ENCODE results near the gene POTEJ.
"Not testable (repeated sequence)": the region's sequence is repeated elsewhere in the genome, so short reads cannot be mapped to it uniquely, and the experiment has no call there.

Gene POTEJ
- total RNA-seq: 0 to 0.88 (median 0) reads per million in 17 experiments

GRCh38 chr2:130611140-130611539 is at the start of gene POTEJ:
Gene POTEJ, plus strand, starts transcription at chr2:130611440. Its CDS starts 93 bp downstream, at chr2:130611533.
- not testable (repeated sequence) for DNase-seq

DNA sequence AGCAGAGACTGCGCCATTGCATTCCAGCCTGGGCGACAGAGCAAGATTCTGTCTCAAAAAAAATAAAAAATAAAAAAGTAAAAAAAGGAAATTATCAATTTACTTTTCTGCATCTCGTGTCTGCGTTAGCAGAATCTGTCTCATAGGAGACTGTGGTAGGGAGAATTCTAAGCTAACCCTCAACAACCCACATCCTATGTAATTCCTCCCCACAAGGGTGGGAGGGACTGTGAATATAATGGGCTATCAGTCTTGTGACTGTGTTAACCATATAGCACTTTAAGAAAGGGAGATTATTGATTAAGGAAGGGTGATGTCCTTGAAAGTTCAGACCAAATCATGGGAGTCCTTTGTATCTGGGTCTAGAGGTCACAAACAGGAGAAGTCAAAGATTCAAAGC is 45.1 kb upstream of the POTEJ start:
- not testable (repeated sequence) for DNase-seq

DNA sequence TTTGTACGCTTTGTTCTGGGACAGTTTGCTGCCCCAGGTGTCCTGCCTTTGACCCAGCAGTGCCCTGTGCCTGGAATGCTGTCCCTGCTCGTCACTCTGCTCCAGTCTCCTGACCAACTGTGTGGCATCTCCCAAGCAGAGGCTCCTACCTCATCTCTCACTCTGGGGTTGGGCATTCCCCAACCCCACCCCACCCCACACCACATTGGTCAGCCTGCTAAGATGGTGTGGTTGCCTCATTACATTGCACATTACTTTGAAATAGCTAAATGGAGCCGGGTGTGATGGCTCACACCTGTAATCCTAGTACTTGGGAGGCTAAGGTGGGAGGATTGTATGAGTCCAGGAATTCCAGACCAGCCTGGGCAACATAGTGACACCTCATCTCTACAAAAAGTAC is 39.3 kb upstream of the POTEJ start:
- DNase-seq: not testable (repeated sequence)

DNA sequence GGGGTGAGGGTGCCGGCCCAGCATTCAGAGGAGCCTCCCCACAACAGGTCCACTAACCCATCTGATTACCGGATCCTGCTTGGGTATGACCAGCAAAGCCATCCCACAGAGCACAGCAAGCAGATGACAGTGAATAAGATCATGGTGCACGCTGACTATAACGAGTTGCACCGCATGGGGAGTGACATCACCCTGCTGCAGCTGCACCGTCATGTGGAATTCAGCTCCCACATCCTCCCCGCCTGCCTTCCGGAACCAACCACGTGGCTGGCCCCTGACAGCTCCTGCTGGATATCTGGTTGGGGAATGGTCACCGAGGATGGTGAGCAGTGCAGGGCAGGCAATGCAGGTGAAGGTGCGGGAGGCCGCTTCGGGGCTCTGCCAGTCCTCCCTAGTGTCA is 37.0 kb upstream of the POTEJ start:
- not testable (repeated sequence) for DNase-seq

GRCh38 chr2:130576209-130576784 is 34.9 kb upstream of the POTEJ start:
- not testable (repeated sequence) for DNase-seq

GRCh38 chr2:130577559-130577958 is 33.7 kb upstream of the POTEJ start:
- DNase-seq: not testable (repeated sequence)

DNA sequence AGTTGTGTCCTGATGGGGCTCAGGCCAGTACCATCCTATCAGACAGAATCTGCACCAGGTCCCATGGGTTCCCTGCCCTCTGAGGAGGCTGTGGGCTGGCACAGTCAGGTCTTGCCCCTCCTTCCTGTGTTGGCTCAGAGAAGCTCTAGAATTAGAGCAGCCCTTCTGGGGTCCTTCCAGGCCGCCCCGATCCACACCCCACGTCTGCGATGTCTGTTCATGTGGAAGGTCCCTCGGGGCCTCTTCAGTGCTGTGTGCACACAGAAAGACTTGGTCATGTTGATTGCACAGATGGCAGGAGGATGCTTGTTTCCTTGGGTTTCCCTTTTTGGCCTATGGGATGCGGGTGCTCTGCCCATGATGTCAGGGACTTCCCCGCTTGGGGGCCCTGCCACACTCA is 32.1 kb upstream of the POTEJ start:
- not testable (repeated sequence) for DNase-seq

GRCh38 chr2:130581491-130581890 is 29.7 kb upstream of the POTEJ start:
- DNase-seq: not testable (repeated sequence)

DNA sequence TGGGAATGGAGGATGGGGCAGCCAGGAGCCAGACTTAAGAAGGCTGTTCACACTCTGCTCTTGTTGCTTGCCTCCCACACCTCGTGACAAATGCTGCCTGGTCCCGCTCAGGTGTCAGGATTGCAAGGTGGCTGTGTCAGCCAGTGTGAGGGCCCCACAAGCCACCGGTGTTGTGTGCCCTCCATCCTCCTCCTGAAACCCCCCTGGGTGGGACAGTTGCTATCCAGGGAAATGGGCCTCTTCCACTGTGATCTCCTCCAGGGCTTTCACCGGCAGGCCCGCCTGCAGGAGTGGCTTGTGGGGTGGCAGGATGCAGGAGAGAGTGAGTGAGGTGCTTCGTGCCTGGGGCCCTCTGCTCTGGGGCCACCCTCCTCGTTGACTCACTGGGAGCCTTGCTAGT is 28.3 kb upstream of the POTEJ start:
- DNase-seq: not testable (repeated sequence)

GRCh38 chr2:130583582-130583981 is 27.7 kb upstream of the POTEJ start:
- DNase-seq: not testable (repeated sequence)

- not testable (repeated sequence) for DNase-seq
Measured at GRCh38 chr2:130584726-130585125, 26.5 kb upstream of the POTEJ start.

DNA sequence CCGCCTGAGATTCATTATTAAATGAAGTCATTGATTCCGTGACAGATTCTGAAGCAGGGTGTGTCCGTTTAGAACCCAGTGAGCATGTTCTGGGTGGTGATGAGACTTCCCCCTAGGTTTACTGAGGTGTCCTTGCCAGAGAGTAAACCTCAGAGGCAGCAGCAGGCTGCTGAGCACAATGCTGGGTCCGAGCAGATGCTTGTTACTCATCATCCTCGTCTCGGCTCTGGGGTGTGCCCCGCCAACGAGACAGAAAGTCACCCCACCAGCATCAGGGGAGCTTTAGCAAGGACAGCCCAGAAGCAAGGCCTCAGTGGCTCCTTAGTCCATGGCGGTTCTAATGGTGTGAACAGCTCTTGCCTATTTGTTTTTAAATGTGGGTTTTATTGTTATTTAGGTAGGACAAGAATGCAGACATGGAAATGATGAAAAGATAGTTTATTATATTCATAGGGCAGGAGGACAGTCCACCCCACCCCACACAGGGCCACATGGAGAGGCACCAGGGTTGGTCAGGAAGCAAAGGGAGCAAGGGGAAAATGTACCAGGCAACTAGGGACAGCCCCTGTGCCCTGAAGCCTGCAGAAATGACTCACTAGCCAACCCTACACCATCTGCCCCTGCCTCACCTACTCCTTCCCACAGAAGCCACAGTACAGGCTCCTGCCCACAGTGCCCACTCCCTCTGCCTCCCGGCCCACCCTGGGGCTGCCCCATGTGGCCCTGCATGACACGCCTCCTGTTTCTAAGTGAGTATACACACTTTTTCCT is 22.4 kb upstream of the POTEJ start:
- DNase-seq: not testable (repeated sequence)

DNA sequence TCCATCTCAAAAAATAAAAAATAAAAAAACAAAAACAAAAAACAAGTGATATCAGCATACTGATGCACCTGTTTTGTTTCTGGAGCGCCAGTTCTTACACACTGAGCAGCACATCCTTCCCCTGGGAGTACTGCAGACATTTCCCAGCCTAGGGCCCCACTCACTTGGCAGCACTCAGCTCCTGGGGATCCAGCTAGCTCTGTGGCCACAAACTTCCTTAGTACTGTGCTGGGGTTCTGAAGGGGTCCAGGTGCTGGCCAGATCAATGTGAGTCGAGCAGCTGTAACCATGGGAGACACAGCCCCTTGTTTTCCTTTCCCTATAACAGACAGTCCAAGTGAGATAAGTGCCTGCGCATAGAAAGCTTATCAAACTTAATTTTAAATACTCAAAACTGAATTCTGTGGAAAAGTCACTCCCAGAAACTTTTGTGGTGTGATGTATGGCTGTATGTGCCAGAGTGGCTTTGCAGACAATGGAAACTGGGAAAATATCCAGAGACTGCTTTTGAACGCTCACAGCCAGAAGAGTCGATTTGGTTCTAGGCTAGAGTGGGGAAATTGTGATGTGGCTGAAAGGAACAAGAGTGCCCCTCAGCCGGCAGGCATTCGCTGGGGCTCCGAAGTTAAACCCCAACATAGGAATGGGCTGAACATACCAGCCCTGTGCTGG is 20.9 kb upstream of the POTEJ start:
- DNase-seq: not testable (repeated sequence)

DNA sequence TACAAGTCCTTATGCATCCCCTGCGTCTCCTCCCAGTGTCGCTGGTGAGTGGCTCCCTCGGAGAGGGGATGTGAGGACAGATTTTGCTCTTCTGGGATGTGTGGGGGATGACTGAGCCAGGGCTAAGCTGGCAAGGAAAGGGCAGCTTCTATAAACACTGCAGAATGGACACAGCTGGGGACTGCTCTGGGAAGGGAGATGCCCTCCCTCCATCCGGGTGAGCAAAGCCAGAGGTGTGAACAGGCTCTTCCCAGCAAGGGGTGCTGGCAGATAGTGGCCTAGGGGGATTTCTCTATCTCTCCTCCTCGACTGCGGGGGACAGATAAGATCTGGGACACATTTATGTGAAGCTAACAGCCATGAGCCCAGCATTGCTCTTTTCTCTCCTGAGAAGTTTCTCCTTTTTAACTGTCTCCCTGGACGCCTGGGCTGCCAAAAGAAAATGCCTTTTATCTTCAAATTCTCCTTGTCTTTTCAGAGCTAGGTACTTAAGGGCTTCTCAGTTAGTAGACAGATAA is 20.3 kb upstream of the POTEJ start:
- not testable (repeated sequence) for DNase-seq

DNA sequence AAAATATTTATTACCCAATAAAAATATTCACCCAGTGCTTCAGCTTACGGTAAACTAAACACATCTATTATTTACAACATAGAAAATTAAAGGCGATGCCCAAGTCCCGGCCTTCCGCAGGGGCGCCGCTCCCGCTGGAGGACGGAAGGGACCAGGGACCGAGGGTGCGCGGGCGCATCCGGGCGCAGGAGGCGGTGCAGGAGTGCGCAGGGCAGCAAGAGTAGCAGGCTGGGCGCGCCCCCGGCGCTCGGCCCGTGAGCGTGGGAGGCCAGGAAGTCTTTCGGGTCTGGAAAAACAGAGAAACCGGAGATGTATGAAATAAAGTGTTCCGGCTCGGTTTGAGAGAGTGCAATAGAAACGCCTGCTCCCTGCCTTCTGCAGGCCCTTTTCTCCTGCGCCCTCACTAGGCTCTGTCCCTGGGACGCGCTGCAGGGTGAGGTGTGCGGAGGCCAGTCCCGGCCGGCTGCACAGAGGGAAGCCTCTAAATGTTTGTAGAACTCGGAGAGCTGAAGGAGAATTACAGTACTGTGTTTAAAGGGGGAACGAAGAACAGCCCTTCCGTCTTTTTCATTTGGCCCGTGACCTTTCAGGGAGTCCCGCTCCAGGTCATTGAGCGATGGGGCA is 18.3 kb upstream of the POTEJ start:
- DNase-seq: not testable (repeated sequence)

- not testable (repeated sequence) for DNase-seq
Measured at GRCh38 chr2:130594011-130594410, 17.2 kb upstream of the POTEJ start.

DNA sequence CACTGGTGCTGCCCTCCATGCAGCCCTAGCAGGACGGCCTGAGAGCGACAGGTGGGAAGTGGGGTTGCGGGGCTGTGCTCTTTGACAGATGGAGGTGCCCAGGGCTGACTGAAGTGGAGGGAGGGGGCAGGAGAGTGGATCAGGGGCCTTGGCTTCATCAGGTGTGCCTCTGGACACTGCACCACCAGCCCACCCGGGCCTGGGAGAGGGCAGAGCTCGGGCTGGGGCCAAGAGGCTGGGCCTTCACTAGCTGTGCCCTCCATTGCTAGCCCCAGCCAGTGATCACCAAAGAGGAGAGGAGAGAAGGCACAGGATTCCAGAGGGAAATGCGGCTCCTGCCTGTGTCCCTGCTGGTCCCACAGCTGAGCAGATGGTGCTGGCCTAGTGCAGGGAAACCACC is 14.5 kb upstream of the POTEJ start:
- DNase-seq: not testable (repeated sequence)

- DNase-seq: not testable (repeated sequence)
Measured at GRCh38 chr2:130597994-130598393, 13.2 kb upstream of the POTEJ start.

DNA sequence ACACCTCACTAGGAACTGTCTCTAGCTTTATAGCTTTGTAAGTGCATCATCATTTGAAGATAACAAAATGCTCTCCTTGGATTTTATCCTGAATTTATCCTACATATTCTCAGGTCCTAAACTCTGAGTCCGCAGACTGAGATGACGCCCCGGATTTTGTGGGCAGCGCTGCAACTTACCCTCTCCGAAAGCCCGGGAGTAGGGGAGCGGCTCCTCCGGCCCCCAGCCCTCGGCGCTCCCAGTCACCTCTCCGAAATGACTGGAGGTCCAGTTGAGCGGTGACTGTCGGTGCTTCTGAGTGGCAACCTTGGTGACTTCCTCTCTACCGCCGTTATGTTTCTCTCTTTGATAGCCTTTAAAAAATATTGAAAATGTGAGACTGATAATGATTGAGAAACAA is 12.8 kb upstream of the POTEJ start:
- not testable (repeated sequence) for DNase-seq

DNA sequence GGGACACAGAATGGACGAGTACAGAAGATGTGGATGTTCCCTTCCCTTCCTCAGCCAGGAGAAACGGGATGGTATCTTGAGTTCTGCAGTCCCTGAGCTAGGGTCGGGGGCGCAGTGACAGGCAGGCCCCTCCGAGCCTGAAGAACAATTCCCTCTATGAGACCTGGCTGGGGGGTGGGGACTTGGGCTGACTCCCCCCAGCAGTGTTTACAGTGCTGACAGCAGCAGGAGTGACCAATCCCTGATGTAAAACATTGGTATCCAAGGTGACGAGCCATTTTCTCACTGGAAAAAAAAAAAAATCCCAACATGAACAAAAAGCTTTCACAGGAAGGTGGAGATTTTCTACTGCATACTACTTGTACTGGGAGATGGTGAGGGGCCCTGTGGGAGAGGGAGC is 11.8 kb upstream of the POTEJ start, which contains the start of gene CFC1:
CFC1 (minus strand) TSS at position 183 of the 400 bp plus-strand sequence. CDS start 288 bp downstream, outside the sequence.
- not testable (repeated sequence) for DNase-seq

- DNase-seq: not testable (repeated sequence)
Measured at GRCh38 chr2:130599926-130600325, 11.3 kb upstream of the POTEJ start.

DNA sequence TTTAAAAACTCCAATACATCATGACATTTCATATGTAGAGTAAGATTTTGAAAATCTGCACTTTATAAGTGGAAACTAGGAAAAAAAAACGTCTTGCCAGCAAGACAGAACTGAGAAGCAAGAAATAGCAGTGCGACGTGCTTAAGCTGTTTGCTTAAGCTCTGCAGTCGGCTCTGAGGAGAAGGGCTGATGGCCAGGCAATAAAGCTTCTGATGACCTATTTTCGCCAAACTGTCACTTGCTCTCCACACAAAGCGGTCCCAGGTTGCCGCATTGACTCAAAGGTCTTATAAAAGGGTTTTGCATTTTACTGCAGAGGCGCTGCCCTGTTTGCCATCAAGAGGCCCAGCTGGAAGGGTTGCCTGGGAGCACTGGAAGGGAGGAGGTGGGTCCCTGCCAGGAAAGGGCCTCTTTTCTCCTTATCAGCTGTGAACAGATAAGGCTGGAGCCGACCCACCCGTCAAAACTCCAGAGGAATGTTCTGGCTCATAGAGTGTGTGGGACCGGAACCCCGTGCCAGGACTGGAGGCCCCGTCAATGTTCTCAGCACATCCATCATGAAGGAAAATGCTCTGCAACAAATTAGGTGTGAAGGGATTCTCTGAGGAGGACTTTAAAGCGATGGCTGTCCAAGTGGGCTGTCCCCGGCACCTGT is 9.5 kb upstream of the POTEJ start:
- not testable (repeated sequence) for DNase-seq

Data from suppressor macrophage (primary cell).